Lung (tissue), 16 donors: ENCODE results near the gene NPR3. TPM values are rescaled to one million over a fixed set of nuclear protein-coding genes. Genes with fewer than 3 reads are reported as not detected.

ENCODE experiments used
- ATAC-seq: fragments of 200-7000 bp; cut with Tn5 transposase; one replicate; pipeline ENCODE4 v1.9.1; 2020; ENCODE audit warnings: moderate number of reproducible peaks; ENCODE audit not compliant: insufficient read depth, low FRiP score
- DNase-seq, 3 donors: peaks; one replicate each; pipeline ENCODE4 v3.0.0-alpha.2; 2013 to 2017
- H3K27ac ChIP-seq, 2 donors: one replicate each; pipeline ENCODE4 v1.5.1; 2013; ENCODE audit warnings: mild to moderate bottlenecking in 2 of 2, moderate library complexity in 2 of 2, control low read depth in 1 of 2, inconsistent platforms in 1 of 2, low read depth in 1 of 2, low read length in 1 of 2
- H3K27me3 ChIP-seq, 3 donors: one replicate each; pipeline ENCODE4 v1.5.1; 2013; ENCODE audit warnings: low read length in 2 of 3; ENCODE audit not compliant: control insufficient read depth in 3 of 3, insufficient read depth in 3 of 3
- H3K36me3 ChIP-seq, 4 donors: one replicate each; pipeline ENCODE4 v1.5.1; 2013; ENCODE audit warnings: low read length in 4 of 4, mild to moderate bottlenecking in 1 of 4, moderate library complexity in 1 of 4; ENCODE audit not compliant: control insufficient read depth in 4 of 4, insufficient read depth in 4 of 4
- H3K4me1 ChIP-seq, 5 donors: one replicate each; pipeline ENCODE4 v1.5.1; 2013; ENCODE audit warnings: low read length in 5 of 5, mild to moderate bottlenecking in 2 of 5, moderate library complexity in 1 of 5; ENCODE audit not compliant: control insufficient read depth in 5 of 5, insufficient read depth in 5 of 5
- H3K4me3 ChIP-seq: one replicate; pipeline ENCODE4 v1.5.1; 2013; ENCODE audit warnings: mild to moderate bottlenecking, control low read depth, moderate library complexity
- H3K9ac ChIP-seq, 2 donors: one replicate each; pipeline ENCODE4 v1.5.1; 2013; ENCODE audit warnings: low read length in 2 of 2, control low read depth in 1 of 2; ENCODE audit not compliant: insufficient read depth in 1 of 2
- H3K9me3 ChIP-seq, 4 donors: one replicate each; pipeline ENCODE4 v1.5.1; 2013; ENCODE audit warnings: low read length in 3 of 4, mild to moderate bottlenecking in 1 of 4, moderate library complexity in 1 of 4; ENCODE audit not compliant: control insufficient read depth in 4 of 4, insufficient read depth in 3 of 4
- CTCF ChIP-seq: IDR thresholded peaks from 2 replicates; pipeline ENCODE4 v1.5.1; 2012; ENCODE audit warnings: mild to moderate bottlenecking; ENCODE audit errors: control extremely low read depth, extremely low read depth
- WGBS, 2 donors: extraction: QIAGEN DNeasy Blood & Tissue Kit; methylation state at CpG; one replicate each; pipeline ENCODE4 v1.1.7; 2013; 5-methylcytosine and 5-hydroxymethylcytosine counted together
- long read RNA-seq, 5 donors: transcript quantifications; one replicate each; lab custom pipeline, GENCODE V29; 2026
- polyA plus RNA-seq, 2 donors: library from polyadenylated mRNA; stranded (reverse); fragments of 200-250 nt; gene quantifications; one replicate each; pipeline ENCODE4 v1.2.1, GENCODE V29; 2013
- total RNA-seq, 2 donors: library from RNA; depleted of rRNA in 1 of 2; stranded (reverse); fragments of >200 nt in 1 of 2; gene quantifications; one replicate each; pipeline ENCODE4 v1.2.1, GENCODE V29; 2014 to 2021
- donor health status: control.
- donor health status: control.
- donor health status: Bipolar disorder and iron deficiency.
- donor health status: healthy.
- donor health status: DM: yes; HTN: yes; CAD: no.

NPR3 gene
- 10 to 100 TPM; 13.7 to 86.9 TPM for total RNA-seq
- polyA plus RNA-seq: 1 to 10 TPM; 3.9 to 4.0 TPM
- long read RNA-seq, donor 1, full-length matches to known transcripts: 13 of 13 reads
- long read RNA-seq, donor 1, partial matches to known transcripts: 0 of 13 reads
- long read RNA-seq, donor 1, other reads (novel, unspliced or antisense): 0 of 13 reads
- long read RNA-seq, donor 2, partial matches to known transcripts: 0 of 2 reads
- long read RNA-seq, donor 2, other reads (novel, unspliced or antisense): 0 of 2 reads
- long read RNA-seq, donor 3, full-length matches to known transcripts: 5 of 5 reads
- long read RNA-seq, donor 3, partial matches to known transcripts: 0 of 5 reads
- long read RNA-seq, donor 3, other reads (novel, unspliced or antisense): 0 of 5 reads
- long read RNA-seq, donor 4, full-length matches to known transcripts: 2 of 2 reads
- long read RNA-seq, donor 4, partial matches to known transcripts: 0 of 2 reads
- long read RNA-seq, donor 4, other reads (novel, unspliced or antisense): 0 of 2 reads
- long read RNA-seq, donor 5, full-length matches to known transcripts: 4 of 4 reads
- long read RNA-seq, donor 5, partial matches to known transcripts: 0 of 4 reads
- long read RNA-seq, donor 5, other reads (novel, unspliced or antisense): 0 of 4 reads

DNA sequence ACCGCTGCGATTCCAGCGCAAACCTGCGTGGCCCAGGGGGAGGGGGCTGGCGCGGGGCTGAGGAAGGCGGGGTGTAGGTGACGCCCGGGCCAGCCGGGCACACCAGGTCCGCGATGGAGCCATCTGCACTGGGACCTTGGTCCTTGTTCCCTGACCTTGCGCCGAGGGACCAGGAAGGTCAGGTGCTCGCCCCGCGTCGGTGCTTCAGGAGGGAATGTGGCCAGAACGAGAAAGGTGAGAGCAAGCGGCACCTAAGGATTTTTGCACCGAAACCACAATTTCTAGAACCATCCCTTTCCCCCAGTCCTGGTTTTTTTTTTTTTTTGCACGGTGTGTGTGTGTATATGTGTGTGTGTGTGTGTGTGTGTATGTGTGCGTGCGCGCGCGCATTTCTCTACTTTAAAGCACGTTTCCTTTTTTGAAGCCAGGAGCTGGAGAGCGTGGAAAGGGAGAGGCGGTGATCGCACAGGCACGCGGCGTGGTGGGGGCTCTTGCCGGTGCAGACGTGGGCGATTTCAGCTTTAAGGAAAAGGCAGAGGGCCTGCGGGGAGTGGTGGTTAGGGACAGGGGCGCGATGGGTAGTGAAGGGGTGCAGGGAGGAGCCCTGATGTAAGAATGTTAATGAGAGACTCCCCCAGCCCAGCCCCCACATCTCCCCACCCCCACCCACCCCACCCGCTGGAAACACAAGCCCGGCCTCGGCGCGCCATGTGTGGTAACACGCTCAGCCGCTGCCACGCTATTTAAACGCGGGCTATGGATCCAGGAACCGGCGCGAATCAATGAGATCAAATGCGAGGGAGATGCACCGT, at the start of gene NPR3:
TSS of gene NPR3 (plus strand) at position 772 of the 812 bp plus-strand sequence. CDS start 456 bp downstream, outside the sequence.
- Histone ChIP-seq H3K27me3 (peaks cover 0 to 39% (median 29%) of the 10 kb centered on the region in 3 donors), H3K9me3 (peaks cover 0 to 2% (median 0%) of the 10 kb centered on the region in 4 donors), H3K4me1 (peaks cover 0 to 39% (median 10%) of the 10 kb centered on the region in 5 donors), H3K9ac (peak within 1 kb of the TSS in 1 of 2 donors; percentile 77), H3K4me3 (peak within 1 kb of the TSS; percentile 62), H3K27ac (peak within 1 kb of the TSS; percentile 25 to 78), H3K36me3 (no peaks in the 10 kb centered on the region)
- ATAC-seq (no peak), DNase-seq (peak; percentile 45 to 59 (median 48))
- WGBS, 2 donors: 1% methylated on average over 54 to 55 of the region's 55 CpGs
- TF ChIP-seq CTCF: no peak

DNA sequence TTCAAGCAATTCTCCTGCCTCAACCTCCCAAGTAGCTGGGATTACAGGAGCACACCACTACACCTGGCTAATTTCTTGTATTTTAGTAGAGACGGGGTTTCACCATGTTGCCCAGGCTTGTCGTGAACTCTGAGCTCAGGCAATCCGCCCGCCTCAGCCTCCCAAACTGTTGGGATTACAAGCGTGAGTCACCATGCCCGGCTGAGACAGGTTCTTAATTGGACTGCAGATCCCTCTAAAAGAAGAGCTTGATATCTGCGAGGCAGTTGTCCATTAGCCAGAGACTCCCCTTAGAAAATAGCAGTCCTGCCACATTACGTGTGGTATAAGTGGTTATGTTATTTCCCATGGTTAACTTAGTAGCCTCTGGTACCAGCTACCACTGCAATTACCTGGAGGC, 46.6 kb upstream of the NPR3 start:
- ATAC-seq (no peak), DNase-seq (no peak)
- H3K4me3 ChIP-seq: no peak overlapping the region
- no peak for TF ChIP-seq CTCF
- 92 to 96% methylated on average over 8 of the region's 8 CpGs for WGBS, 2 donors
- no peak overlapping the region for H3K27ac ChIP-seq
- H3K4me1 ChIP-seq: no peaks in the 10 kb centered on the region
- H3K9me3 ChIP-seq: peaks cover 0 to 7% (median 2%) of the 10 kb centered on the region in 4 donors
- no peaks in the 10 kb centered on the region for H3K36me3 ChIP-seq
- H3K27me3 ChIP-seq: no peaks in the 10 kb centered on the region
- H3K9ac ChIP-seq: no peak overlapping the region

DNA sequence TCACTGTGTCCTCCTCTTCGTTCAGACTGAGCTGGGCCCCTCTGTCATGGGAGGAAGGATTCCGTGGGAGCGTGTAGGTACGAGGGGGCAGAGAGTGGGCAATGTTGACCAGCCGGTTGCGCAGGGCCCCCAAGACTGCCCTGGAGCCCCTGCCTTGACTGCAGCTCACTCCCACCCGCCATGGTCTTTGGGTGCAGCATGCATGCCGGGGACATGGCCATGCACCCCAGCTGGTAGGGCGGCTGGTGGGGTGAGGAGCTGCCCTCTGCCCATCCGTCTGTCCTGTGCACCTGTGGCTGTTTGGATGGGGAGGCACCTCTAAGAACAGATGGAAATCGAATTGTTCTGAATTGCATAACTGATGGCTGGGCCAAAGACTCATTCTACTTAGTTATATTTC, 42.6 kb upstream of the NPR3 start:
- H3K9ac ChIP-seq: no peak overlapping the region
- no peak for TF ChIP-seq CTCF
- WGBS, 2 donors: 84 to 90% methylated on average over 11 of the region's 11 CpGs
- H3K27ac ChIP-seq: no peak overlapping the region
- ATAC-seq: no peak
- H3K4me1 ChIP-seq: no peaks in the 10 kb centered on the region
- no peaks in the 10 kb centered on the region for H3K36me3 ChIP-seq
- no peak overlapping the region for H3K4me3 ChIP-seq
- H3K27me3 ChIP-seq: no peaks in the 10 kb centered on the region
- peaks cover 0 to 10% (median 3%) of the 10 kb centered on the region in 4 donors for H3K9me3 ChIP-seq
- DNase-seq: no peak
